Measurements from ENCODE around the gene KIAA1210.

The KIAA1210 gene

DNA sequence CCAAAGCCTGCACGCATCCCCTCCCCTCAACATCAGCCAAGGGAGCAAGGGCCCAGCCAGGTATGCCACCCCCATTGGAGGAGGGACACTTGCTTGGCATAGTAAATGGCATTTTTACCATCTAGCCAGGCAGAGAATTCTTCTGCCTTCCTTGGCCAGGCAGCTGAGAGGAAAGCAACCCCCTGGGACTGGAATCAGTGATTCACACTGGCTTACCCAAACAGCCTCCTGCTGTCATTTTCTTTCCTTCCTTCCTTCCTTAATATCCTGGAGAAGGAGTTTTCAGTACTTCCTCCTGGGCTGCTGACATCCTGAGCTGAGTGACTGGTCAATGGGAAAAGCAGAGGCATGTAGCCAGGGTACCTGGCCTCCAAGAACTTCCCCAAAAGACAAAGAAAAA lies 28.6 kb upstream of the KIAA1210 start:
- H3K4me3 ChIP-seq (ENCODE audit: severe bottlenecking) = no peak overlapping the region
- no peaks in the 10 kb centered on the region for H3K36me3 ChIP-seq (ENCODE audit: low read depth)
- H3K9me3 ChIP-seq (ENCODE audit: severe bottlenecking) = no peaks in the 10 kb centered on the region
- TF ChIP-seq, protein P1, sequence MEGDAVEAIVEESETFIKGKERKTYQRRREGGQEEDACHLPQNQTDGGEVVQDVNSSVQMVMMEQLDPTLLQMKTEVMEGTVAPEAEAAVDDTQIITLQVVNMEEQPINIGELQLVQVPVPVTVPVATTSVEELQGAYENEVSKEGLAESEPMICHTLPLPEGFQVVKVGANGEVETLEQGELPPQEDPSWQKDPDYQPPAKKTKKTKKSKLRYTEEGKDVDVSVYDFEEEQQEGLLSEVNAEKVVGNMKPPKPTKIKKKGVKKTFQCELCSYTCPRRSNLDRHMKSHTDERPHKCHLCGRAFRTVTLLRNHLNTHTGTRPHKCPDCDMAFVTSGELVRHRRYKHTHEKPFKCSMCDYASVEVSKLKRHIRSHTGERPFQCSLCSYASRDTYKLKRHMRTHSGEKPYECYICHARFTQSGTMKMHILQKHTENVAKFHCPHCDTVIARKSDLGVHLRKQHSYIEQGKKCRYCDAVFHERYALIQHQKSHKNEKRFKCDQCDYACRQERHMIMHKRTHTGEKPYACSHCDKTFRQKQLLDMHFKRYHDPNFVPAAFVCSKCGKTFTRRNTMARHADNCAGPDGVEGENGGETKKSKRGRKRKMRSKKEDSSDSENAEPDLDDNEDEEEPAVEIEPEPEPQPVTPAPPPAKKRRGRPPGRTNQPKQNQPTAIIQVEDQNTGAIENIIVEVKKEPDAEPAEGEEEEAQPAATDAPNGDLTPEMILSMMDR (IDR thresholded peaks at IDR 0.05; ENCODE audit: poor library complexity, severe bottlenecking) = no peak
- no peak overlapping the region for H3K27ac ChIP-seq (ENCODE audit: poor library complexity, severe bottlenecking)
- no peaks in the 10 kb centered on the region for H3K4me1 ChIP-seq (ENCODE audit: insufficient read depth, poor library complexity, severe bottlenecking)
- H3K27me3 ChIP-seq (ENCODE audit: insufficient read depth, poor library complexity, severe bottlenecking) = no peaks in the 10 kb centered on the region
- DNase-seq (ENCODE audit: low spot score) = no peak
- no peak for ATAC-seq (ENCODE audit: low read depth)

DNA sequence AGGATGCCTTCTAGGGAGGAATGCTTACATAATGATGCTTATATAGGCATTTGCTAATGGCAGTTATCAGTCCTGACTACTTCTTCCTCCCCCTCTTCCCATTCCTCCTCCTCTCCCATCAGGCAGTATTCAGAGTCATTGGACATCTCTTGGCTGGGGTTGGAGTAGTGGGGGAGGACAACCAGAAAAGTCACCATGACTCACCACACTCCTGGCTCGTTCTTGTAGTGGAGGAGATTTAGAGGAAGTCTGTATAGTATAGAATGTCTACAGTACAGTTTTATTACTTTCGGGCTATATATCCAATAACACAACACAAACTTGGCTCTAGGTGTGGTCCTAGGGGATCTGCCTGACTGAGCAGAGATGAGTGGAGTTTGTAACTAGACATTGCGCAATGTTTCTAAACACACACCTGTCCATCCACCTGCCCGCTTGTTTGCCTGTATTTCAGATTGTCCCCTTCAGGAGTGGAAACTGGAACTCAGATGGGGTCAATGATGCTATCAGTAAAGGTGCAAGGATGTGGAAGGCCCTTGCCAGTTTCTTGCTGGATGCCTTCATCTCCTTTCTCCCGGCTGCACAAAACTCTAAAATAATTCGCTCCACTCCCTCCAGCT lies 27.9 kb upstream of the KIAA1210 start:
- Histone ChIP-seq H3K36me3 (ENCODE audit: low read depth) (no peaks in the 10 kb centered on the region), H3K4me3 (ENCODE audit: severe bottlenecking) (no peak overlapping the region), H3K9me3 (ENCODE audit: severe bottlenecking) (no peaks in the 10 kb centered on the region), H3K27me3 (ENCODE audit: insufficient read depth, poor library complexity, severe bottlenecking) (no peaks in the 10 kb centered on the region), H3K4me1 (ENCODE audit: insufficient read depth, poor library complexity, severe bottlenecking) (no peaks in the 10 kb centered on the region), H3K27ac (ENCODE audit: poor library complexity, severe bottlenecking) (no peak overlapping the region)
- DNase-seq (ENCODE audit: low spot score) (no peak), ATAC-seq (ENCODE audit: low read depth) (peak; percentile 55; the same call in 2 of the 3 replicates)
- TF ChIP-seq, protein P1 (IDR thresholded peaks at IDR 0.05; ENCODE audit: poor library complexity, severe bottlenecking) = no peak

DNA sequence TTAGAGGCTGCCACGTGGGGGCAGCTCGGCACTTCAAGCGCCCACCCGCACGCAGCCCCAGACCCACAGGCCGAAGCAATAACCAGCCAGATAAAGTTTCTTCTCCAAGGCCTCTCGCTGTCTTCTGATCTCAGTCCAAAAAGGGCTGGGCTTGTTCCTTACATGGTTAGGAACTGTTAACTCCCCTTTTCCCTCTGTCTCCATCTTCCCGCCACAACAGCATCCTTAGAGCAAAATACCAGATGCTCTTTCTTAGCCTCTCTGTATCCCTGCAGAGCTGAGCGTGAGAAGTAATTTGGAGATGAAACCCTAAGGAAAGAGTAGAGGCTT lies 23.4 kb upstream of the KIAA1210 start:
- DNase-seq (ENCODE audit: low spot score) (no peak), ATAC-seq (ENCODE audit: low read depth) (no peak)
- no peak overlapping the region for H3K4me3 ChIP-seq (ENCODE audit: severe bottlenecking)
- no peaks in the 10 kb centered on the region for H3K27me3 ChIP-seq (ENCODE audit: insufficient read depth, poor library complexity, severe bottlenecking)
- TF ChIP-seq, protein P1 (IDR thresholded peaks at IDR 0.05; ENCODE audit: poor library complexity, severe bottlenecking) = no peak
- H3K4me1 ChIP-seq (ENCODE audit: insufficient read depth, poor library complexity, severe bottlenecking) = no peaks in the 10 kb centered on the region
- no peak overlapping the region for H3K27ac ChIP-seq (ENCODE audit: poor library complexity, severe bottlenecking)
- no peaks in the 10 kb centered on the region for H3K9me3 ChIP-seq (ENCODE audit: severe bottlenecking)
- no peaks in the 10 kb centered on the region for H3K36me3 ChIP-seq (ENCODE audit: low read depth)

DNA sequence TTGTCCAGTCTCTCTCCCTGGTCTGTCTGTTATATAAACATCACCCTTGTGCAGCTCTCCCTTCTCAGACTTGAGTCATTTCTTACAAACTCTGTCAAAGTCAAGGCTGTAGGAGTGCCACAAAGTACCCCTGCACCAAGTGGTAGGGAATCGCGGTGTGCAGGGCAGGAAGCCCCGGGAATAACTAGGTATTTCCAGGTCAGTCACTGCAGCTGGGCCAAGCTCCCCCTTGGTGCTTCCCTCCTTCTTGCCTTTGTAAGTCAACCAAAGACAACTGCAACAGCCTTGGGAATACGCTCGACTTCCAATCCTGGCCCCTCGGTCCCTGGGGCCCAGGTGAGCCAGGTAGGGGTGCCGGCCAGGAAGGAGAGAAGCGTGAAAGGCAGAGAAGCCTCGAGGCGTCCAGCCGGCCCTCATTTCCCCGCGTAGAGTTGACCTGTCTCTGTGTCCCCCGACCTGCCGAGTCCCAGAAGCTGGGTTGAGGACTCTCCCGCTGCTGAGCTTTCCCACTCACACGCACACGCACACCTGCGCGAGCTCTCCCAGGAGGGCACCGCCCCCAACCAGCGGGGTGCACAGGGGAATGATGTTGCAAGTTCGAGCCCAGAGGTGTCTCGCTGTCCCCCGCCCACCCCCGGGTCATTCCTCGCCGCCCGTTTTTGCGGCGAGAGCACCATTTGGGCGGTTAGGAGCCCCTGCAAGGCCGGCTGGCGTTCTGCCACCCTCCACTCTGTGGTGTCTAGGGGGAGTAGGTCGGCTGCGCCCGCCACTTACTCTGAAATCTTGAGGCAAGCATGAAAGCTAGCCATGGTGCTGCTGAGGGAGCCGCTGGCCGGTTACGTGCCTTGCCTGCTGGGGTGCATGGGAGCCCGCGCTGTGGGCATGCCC lies 22.8 kb upstream of the KIAA1210 start:
- Histone ChIP-seq H3K27me3 (ENCODE audit: insufficient read depth, poor library complexity, severe bottlenecking) (no peaks in the 10 kb centered on the region), H3K9me3 (ENCODE audit: severe bottlenecking) (no peaks in the 10 kb centered on the region), H3K36me3 (ENCODE audit: low read depth) (no peaks in the 10 kb centered on the region), H3K4me3 (ENCODE audit: severe bottlenecking) (no peak overlapping the region), H3K4me1 (ENCODE audit: insufficient read depth, poor library complexity, severe bottlenecking) (no peaks in the 10 kb centered on the region), H3K27ac (ENCODE audit: poor library complexity, severe bottlenecking) (no peak overlapping the region)
- TF ChIP-seq, protein P1 (IDR thresholded peaks at IDR 0.05; ENCODE audit: poor library complexity, severe bottlenecking) = no peak
- DNase-seq (ENCODE audit: low spot score) (no peak), ATAC-seq (ENCODE audit: low read depth) (no peak)

DNA sequence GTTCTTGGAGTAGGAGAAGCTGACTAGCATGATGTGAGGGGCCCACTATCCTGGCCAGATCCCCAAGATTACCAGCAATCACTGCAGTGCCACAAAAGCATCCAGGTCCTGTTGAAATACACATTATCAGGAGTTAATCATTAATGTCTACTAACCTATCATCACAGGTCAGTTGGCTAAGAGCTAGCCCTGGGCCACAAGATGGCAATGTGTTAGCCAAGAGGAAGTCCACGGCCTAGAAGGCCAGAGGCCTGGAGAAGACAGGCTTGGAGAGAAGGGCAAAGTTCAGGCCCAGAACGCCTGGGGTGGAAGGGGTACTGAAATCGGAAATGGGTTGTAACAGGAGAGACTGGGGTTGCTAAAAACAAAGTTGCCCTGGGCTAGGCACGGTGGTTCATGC lies 19.9 kb upstream of the KIAA1210 start:
- no peaks in the 10 kb centered on the region for H3K27me3 ChIP-seq (ENCODE audit: insufficient read depth, poor library complexity, severe bottlenecking)
- H3K36me3 ChIP-seq (ENCODE audit: low read depth) = no peaks in the 10 kb centered on the region
- DNase-seq (ENCODE audit: low spot score) (no peak), ATAC-seq (ENCODE audit: low read depth) (no peak)
- H3K9me3 ChIP-seq (ENCODE audit: severe bottlenecking) = no peaks in the 10 kb centered on the region
- TF ChIP-seq, protein P1 (IDR thresholded peaks at IDR 0.05; ENCODE audit: poor library complexity, severe bottlenecking) = no peak
- H3K4me3 ChIP-seq (ENCODE audit: severe bottlenecking) = no peak overlapping the region
- H3K4me1 ChIP-seq (ENCODE audit: insufficient read depth, poor library complexity, severe bottlenecking) = no peaks in the 10 kb centered on the region
- no peak overlapping the region for H3K27ac ChIP-seq (ENCODE audit: poor library complexity, severe bottlenecking)
